ENCODE measurements around the gene FAM20A. TPM values are rescaled to one million over a fixed set of nuclear protein-coding genes. Genes with fewer than 3 reads are reported as not detected.

FAM20A gene
- total and polyA plus RNA-seq, 4 donors: 14.9 to 72.0 (median 58.6) TPM

- Histone ChIP-seq H3K4me1 (ENCODE audit: control insufficient read depth in 4 of 4, insufficient read depth in 4 of 4, low read length in 3 of 4) (peaks cover 10 to 27% (median 15%) of the 10 kb centered on the region in 4 donors), H3K9ac (ENCODE audit: low read depth in 1 of 2, low read length in 2 of 2) (no peak overlapping the region), H3K27ac (ENCODE audit: low read depth in 1 of 2, low read length in 2 of 2) (no peak overlapping the region), H3K36me3 (ENCODE audit: control insufficient read depth in 4 of 4, insufficient read depth in 3 of 4, low read depth in 1 of 4, low read length in 3 of 4) (no peaks in the 10 kb centered on the region), H3K27me3 (ENCODE audit: control insufficient read depth in 4 of 4, insufficient read depth in 4 of 4, low read length in 3 of 4) (no peaks in the 10 kb centered on the region), H3K4me3 (ENCODE audit: low read depth in 1 of 3, low read length in 3 of 3) (no peak overlapping the region), H3K9me3 (ENCODE audit: control insufficient read depth in 4 of 4, low read length in 3 of 4) (no peaks in the 10 kb centered on the region)
- TF ChIP-seq YY1 (IDR thresholded peaks at IDR 0.05) (no peak), HNF4A (conservative IDR thresholded peaks at IDR 0.05) (no peak)
- WGBS: 88% methylated on average over 6 of the region's 6 CpGs
- DNase-seq (ENCODE audit: low spot score): no peak
These were observed 28.9 kb downstream of the FAM20A start for GRCh38 chr17:68572138-68572842.

- 75% methylated on average over 1 of the region's 1 CpG for WGBS
- H3K27me3 ChIP-seq (ENCODE audit: control insufficient read depth in 4 of 4, insufficient read depth in 4 of 4, low read length in 3 of 4): no peaks in the 10 kb centered on the region
These were observed 30.6 kb downstream of the FAM20A start for GRCh38 chr17:68570526-68570925.

DNA sequence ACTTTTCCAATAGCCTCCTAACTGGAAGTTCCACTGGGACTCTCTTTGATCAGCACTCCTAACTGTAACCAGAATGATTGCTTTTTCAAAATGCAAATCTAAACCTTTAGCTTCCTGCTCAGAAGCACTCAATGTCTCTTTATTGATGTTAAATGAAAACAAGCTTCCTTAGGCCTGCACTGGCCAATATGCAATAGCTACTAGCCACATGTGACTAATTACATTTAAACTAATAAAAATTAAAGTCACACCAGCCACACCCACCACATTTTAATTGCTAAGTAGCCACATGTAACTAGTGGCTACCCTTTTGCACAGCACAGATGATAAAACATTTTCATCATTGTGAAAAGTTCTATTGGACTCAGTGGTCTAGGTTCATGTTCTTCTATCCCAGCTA lies 31.8 kb downstream of the FAM20A start:
- Histone ChIP-seq H3K4me3 (ENCODE audit: low read depth in 1 of 3, low read length in 3 of 3) (no peak overlapping the region), H3K36me3 (ENCODE audit: control insufficient read depth in 4 of 4, insufficient read depth in 3 of 4, low read depth in 1 of 4, low read length in 3 of 4) (peaks cover 0 to 2% (median under 1%) of the 10 kb centered on the region in 4 donors), H3K27ac (ENCODE audit: low read depth in 1 of 2, low read length in 2 of 2) (peak overlapping the region in 1 of 2 donors; percentile 12), H3K9me3 (ENCODE audit: control insufficient read depth in 4 of 4, low read length in 3 of 4) (no peaks in the 10 kb centered on the region), H3K27me3 (ENCODE audit: control insufficient read depth in 4 of 4, insufficient read depth in 4 of 4, low read length in 3 of 4) (no peaks in the 10 kb centered on the region), H3K4me1 (ENCODE audit: control insufficient read depth in 4 of 4, insufficient read depth in 4 of 4, low read length in 3 of 4) (peaks cover 2 to 25% (median 16%) of the 10 kb centered on the region in 4 donors), H3K9ac (ENCODE audit: low read depth in 1 of 2, low read length in 2 of 2) (no peak overlapping the region)
- DNase-seq (ENCODE audit: low spot score): no peak
- TF ChIP-seq GABPA (IDR thresholded peaks at IDR 0.05 in 1 of 2, conservative IDR thresholded peaks at IDR 0.05 in 1 of 2) (no peak), RXRA (IDR thresholded peaks at IDR 0.05) (no peak), SP1 (IDR thresholded peaks at IDR 0.05) (no peak), HNF4A (conservative IDR thresholded peaks at IDR 0.05) (no peak), YY1 (IDR thresholded peaks at IDR 0.05) (no peak), HNF4G (IDR thresholded peaks at IDR 0.05) (no peak), ZBTB33 (IDR thresholded peaks at IDR 0.05) (no peak), RAD21 (IDR thresholded peaks at IDR 0.05) (no peak), TAF1 (conservative IDR thresholded peaks at IDR 0.05) (no peak), EGR1 (IDR thresholded peaks at IDR 0.05; ENCODE audit: low read depth in 2 of 2) (no peak), ATF3 (IDR thresholded peaks at IDR 0.05) (no peak), JUND (IDR thresholded peaks at IDR 0.05) (no peak), NR2F2 (IDR thresholded peaks at IDR 0.05) (no peak)
- TF ChIP-seq, protein P1, sequence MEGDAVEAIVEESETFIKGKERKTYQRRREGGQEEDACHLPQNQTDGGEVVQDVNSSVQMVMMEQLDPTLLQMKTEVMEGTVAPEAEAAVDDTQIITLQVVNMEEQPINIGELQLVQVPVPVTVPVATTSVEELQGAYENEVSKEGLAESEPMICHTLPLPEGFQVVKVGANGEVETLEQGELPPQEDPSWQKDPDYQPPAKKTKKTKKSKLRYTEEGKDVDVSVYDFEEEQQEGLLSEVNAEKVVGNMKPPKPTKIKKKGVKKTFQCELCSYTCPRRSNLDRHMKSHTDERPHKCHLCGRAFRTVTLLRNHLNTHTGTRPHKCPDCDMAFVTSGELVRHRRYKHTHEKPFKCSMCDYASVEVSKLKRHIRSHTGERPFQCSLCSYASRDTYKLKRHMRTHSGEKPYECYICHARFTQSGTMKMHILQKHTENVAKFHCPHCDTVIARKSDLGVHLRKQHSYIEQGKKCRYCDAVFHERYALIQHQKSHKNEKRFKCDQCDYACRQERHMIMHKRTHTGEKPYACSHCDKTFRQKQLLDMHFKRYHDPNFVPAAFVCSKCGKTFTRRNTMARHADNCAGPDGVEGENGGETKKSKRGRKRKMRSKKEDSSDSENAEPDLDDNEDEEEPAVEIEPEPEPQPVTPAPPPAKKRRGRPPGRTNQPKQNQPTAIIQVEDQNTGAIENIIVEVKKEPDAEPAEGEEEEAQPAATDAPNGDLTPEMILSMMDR (IDR thresholded peaks at IDR 0.05; ENCODE audit: low read depth, low read length, missing input control): no peak
- TF ChIP-seq, protein P2, sequence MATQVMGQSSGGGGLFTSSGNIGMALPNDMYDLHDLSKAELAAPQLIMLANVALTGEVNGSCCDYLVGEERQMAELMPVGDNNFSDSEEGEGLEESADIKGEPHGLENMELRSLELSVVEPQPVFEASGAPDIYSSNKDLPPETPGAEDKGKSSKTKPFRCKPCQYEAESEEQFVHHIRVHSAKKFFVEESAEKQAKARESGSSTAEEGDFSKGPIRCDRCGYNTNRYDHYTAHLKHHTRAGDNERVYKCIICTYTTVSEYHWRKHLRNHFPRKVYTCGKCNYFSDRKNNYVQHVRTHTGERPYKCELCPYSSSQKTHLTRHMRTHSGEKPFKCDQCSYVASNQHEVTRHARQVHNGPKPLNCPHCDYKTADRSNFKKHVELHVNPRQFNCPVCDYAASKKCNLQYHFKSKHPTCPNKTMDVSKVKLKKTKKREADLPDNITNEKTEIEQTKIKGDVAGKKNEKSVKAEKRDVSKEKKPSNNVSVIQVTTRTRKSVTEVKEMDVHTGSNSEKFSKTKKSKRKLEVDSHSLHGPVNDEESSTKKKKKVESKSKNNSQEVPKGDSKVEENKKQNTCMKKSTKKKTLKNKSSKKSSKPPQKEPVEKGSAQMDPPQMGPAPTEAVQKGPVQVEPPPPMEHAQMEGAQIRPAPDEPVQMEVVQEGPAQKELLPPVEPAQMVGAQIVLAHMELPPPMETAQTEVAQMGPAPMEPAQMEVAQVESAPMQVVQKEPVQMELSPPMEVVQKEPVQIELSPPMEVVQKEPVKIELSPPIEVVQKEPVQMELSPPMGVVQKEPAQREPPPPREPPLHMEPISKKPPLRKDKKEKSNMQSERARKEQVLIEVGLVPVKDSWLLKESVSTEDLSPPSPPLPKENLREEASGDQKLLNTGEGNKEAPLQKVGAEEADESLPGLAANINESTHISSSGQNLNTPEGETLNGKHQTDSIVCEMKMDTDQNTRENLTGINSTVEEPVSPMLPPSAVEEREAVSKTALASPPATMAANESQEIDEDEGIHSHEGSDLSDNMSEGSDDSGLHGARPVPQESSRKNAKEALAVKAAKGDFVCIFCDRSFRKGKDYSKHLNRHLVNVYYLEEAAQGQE (IDR thresholded peaks at IDR 0.05): no peak
- TF ChIP-seq, protein P3, sequence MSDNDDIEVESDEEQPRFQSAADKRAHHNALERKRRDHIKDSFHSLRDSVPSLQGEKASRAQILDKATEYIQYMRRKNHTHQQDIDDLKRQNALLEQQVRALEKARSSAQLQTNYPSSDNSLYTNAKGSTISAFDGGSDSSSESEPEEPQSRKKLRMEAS (IDR thresholded peaks at IDR 0.05): no peak

More at GRCh38 chr17:68570526-68570925, 30.6 kb downstream of the FAM20A start:
- H3K9ac ChIP-seq (ENCODE audit: low read depth in 1 of 2, low read length in 2 of 2): no peak overlapping the region
- H3K27ac ChIP-seq (ENCODE audit: low read depth in 1 of 2, low read length in 2 of 2): no peak overlapping the region
- no peak for TF ChIP-seq SP1 (IDR thresholded peaks at IDR 0.05)
- no peak overlapping the region for H3K4me3 ChIP-seq (ENCODE audit: low read depth in 1 of 3, low read length in 3 of 3)
- H3K36me3 ChIP-seq (ENCODE audit: control insufficient read depth in 4 of 4, insufficient read depth in 3 of 4, low read depth in 1 of 4, low read length in 3 of 4): peaks cover 0 to 2% (median 0%) of the 10 kb centered on the region in 4 donors
- peaks cover 2 to 25% (median 16%) of the 10 kb centered on the region in 4 donors for H3K4me1 ChIP-seq (ENCODE audit: control insufficient read depth in 4 of 4, insufficient read depth in 4 of 4, low read length in 3 of 4)
- no peaks in the 10 kb centered on the region for H3K9me3 ChIP-seq (ENCODE audit: control insufficient read depth in 4 of 4, low read length in 3 of 4)
- DNase-seq (ENCODE audit: low spot score): no peak
